Measurements from ENCODE around the gene CYP1A1.

DNA sequence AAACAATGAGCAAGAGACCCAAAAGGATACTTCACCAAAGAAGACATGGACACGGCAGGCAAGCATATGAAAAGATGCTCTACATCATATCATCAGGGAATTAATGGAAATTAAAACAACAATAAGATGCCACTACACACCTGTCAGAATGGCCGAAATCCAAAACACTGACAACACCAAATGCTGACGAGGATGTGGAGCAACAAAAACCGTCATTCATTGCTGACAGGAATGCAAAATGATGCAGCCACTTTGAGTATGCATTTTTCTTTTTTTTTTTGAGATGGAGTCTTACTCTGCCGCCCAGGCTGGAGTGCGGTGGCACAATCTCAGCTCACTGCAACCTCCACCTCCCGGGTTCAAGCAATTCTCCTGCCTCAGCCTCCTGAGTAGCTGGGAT lies 48.5 kb downstream of the CYP1A1 start:
- TF ChIP-seq, protein P1, sequence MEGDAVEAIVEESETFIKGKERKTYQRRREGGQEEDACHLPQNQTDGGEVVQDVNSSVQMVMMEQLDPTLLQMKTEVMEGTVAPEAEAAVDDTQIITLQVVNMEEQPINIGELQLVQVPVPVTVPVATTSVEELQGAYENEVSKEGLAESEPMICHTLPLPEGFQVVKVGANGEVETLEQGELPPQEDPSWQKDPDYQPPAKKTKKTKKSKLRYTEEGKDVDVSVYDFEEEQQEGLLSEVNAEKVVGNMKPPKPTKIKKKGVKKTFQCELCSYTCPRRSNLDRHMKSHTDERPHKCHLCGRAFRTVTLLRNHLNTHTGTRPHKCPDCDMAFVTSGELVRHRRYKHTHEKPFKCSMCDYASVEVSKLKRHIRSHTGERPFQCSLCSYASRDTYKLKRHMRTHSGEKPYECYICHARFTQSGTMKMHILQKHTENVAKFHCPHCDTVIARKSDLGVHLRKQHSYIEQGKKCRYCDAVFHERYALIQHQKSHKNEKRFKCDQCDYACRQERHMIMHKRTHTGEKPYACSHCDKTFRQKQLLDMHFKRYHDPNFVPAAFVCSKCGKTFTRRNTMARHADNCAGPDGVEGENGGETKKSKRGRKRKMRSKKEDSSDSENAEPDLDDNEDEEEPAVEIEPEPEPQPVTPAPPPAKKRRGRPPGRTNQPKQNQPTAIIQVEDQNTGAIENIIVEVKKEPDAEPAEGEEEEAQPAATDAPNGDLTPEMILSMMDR (IDR thresholded peaks at IDR 0.05): no peak
- no peak for TF ChIP-seq POLR2A (IDR thresholded peaks at IDR 0.05)

Measured in lower leg skin (tissue), 3 donors.